ENCODE data around the gene ETFA.
"Not testable (repeated sequence)": the region's sequence is repeated elsewhere in the genome, so short reads cannot be mapped to it uniquely, and the experiment has no call there.

The ETFA gene

DNA sequence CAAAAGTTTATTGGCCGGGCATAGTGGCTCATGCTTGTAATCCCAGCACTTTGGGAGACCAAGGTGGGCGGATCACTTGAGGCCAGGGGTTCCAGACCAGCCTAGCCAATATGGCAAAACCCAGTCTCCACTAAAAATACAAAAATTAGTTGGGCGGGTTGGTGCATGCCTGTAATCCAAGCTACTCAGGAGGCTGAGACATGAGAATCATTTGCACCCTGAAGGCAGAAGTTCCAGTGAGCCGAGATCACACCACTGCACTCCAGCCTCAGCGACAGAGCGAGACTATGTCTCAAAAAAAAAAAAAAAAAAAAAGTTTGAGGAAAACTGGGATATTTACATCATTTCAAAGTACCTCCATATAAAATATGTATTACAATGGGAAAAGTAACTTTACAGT lies 40.4 kb downstream of the ETFA start:
- DNase-seq (ENCODE audit: low read depth), result no peak

GRCh38 chr15:76267077-76267476 lies 44.2 kb downstream of the ETFA start:
- DNase-seq (ENCODE audit: low read depth), result no peak

DNA sequence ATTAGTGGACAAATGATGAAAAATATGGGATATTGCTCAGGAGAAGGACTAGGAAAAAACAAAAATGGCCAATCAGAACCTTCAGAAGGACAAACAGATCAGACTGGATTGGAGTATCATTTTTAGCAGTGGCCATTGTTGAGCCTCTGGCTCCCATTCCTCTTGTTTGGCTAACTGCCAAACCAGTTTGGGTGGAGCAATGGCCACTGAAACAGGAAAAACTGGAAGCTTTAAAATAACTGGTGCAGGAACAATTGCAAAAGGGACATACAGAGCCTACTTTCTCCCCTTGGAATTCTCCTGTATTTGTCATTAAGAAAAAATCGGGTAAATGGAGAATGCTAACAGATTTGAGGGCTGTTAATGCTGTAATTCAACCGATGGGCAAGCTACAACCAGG lies 45.5 kb downstream of the ETFA start:
- DNase-seq (ENCODE audit: low read depth), result not testable (repeated sequence)

- no peak for DNase-seq (ENCODE audit: low read depth)
These were observed 50.9 kb downstream of the ETFA start for GRCh38 chr15:76260246-76260938.

DNA sequence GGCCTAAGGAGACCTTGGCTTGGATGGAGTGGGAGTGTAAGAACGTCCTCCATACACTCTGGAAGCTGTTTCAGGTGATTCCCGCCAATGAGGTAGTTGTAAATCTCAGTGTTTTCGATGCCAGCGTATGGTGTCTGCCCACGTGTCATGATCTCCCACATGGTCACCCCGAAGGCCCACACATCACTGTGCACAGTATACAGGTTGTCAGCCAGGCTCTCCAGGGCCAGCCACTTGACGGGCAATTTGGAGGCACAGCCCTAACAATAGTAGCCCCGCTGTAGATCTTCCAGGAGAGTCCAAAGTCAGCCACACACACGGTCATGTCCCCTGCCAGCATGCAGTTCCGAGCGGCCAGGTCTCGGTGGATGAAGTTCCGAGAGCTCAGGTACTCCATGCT lies 51.9 kb downstream of the ETFA start:
- DNase-seq (ENCODE audit: low read depth), result no peak

GRCh38 chr15:76258460-76258859 lies 52.8 kb downstream of the ETFA start:
- DNase-seq (ENCODE audit: low read depth), result no peak

- DNase-seq (ENCODE audit: low read depth), result no peak
These were observed 57.4 kb downstream of the ETFA start for GRCh38 chr15:76253691-76254473.

GRCh38 chr15:76252249-76252648 lies 59.0 kb downstream of the ETFA start:
- DNase-seq (ENCODE audit: low read depth), result no peak

GRCh38 chr15:76251717-76252116 lies 59.6 kb downstream of the ETFA start:
- DNase-seq (ENCODE audit: low read depth), result no peak

DNA sequence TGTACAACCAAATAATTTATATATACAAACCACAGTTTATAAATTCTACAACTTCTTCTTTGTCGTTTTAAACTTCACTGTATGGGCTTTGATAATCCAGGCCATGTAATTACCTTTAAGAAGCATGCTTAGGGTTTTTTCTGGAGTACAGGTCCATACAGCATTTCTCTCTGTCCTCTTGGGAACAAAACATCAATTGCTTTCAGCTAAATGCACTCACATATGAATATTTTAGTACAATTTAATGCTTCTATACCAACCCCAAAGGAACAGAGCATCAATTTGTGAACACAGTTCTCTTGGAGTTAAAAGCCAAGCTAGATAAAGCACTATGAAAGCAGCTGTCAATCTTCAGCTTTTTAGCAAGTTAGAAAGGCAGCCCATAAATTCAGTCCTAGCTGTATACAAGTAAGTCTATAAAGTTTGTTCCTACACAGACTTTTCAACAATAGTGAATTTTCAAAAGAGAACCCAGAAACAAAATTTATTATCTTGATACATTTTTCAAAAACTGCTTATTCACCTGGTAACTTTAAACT lies 66.1 kb downstream of the ETFA start:
- no peak for DNase-seq (ENCODE audit: low read depth)

DNA sequence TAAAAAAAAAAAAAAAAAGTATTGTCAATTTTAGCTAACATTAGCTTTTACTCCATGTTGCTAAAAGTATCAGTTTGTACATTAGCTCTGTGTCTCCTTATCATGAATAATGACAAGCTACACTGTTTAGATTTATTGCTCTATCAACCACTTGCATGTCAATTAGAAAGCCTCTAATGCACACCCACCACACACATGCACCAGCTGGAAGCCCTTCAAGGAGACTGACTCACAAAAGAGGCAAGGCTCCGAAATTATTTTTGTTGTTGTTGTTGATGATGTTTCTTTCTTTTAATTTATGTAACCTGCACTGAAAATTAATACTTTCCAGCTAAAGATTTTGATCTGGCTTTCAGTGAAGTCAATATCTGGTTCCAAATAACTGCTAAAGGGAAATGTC lies 71.5 kb downstream of the ETFA start:
- DNase-seq (ENCODE audit: low read depth), result no peak

- DNase-seq (ENCODE audit: low read depth), result no peak
These were observed 74.9 kb downstream of the ETFA start for GRCh38 chr15:76236350-76236749.

- no peak for DNase-seq (ENCODE audit: low read depth)
These were observed 76.0 kb downstream of the ETFA start for GRCh38 chr15:76235186-76235826.

GRCh38 chr15:76234337-76234889 lies 76.9 kb downstream of the ETFA start:
- no peak for DNase-seq (ENCODE audit: low read depth)

DNA sequence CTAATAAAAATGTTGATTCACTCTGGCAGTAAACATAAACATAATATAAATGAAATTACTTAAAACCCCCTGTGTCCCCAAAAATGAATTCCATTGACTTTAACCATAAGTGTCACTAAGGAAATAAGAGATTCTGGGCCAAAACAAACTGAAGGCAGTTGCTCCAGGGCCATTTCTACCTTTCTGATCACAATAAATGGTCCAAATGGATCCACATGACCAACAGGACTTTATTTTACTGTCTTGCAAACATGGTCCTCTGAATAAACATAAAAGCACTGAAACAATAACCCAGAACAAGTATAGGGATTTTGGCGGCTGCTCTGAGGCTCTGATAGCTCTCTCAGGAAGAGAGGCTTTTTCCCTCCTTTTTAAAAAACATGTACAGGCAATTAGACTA lies 77.3 kb downstream of the ETFA start:
- no peak for DNase-seq (ENCODE audit: low read depth)

DNA sequence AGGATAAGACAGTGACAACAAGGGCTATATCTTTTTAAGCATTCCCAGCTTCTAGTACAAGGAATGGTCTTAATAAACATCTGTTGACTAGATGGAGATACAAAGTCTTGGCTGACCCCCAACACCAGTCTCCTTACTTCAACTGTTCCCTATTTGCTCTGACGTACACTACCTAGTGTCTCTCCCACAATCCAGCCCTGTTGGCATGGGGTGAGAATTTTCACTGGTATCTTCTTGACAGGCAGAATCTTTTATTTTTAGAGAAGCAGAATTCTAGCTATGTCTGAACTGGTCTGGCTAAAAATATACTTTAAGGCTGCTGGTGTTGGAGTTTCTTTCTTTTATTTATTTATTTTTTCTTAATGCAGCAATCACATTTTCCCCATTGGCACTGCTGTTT lies 82.0 kb downstream of the ETFA start:
- no peak for DNase-seq (ENCODE audit: low read depth)

DNA sequence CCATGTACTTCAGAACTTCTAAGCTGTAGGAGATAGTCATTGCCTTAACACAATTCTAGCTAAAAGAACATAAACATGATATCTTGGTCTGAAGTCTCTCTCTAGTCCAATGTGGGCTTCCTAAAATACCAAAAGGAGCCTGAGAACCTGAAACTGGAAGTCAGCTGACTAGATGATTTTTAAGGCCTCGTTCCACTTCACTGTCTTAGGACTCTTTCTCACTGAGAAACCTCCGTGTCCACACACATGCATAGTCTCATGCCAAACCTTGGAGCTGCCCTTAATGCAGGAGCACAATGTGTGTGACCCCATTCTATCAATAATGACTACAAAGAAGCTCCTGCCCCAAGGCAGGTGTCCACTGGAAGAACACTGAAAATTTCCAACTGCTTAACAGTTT lies 87.7 kb downstream of the ETFA start:
- DNase-seq (ENCODE audit: low read depth), result no peak

DNA sequence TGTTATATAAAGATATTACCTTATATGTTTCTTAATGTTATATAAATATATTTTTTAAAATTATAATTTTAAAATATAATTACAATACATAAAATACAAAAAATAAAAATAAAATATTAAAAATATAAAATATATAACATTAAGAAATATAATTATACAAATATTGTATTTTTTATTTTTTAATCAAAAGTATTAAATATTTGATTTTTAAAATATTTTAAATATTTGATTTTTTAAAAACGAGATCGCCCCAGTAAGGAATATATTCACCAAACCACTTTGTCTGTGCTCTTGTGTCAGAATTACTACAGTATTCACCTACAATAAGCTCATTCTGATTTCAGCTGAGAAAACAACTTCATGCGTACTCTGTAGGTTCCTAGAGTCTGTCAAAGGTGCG lies 89.1 kb downstream of the ETFA start:
- no peak for DNase-seq (ENCODE audit: low read depth)

- no peak for DNase-seq (ENCODE audit: low read depth)
These were observed 90.0 kb downstream of the ETFA start for GRCh38 chr15:76221085-76221767.

- no peak for DNase-seq (ENCODE audit: low read depth)
These were observed 93.4 kb downstream of the ETFA start for GRCh38 chr15:76217882-76218217.

DNA sequence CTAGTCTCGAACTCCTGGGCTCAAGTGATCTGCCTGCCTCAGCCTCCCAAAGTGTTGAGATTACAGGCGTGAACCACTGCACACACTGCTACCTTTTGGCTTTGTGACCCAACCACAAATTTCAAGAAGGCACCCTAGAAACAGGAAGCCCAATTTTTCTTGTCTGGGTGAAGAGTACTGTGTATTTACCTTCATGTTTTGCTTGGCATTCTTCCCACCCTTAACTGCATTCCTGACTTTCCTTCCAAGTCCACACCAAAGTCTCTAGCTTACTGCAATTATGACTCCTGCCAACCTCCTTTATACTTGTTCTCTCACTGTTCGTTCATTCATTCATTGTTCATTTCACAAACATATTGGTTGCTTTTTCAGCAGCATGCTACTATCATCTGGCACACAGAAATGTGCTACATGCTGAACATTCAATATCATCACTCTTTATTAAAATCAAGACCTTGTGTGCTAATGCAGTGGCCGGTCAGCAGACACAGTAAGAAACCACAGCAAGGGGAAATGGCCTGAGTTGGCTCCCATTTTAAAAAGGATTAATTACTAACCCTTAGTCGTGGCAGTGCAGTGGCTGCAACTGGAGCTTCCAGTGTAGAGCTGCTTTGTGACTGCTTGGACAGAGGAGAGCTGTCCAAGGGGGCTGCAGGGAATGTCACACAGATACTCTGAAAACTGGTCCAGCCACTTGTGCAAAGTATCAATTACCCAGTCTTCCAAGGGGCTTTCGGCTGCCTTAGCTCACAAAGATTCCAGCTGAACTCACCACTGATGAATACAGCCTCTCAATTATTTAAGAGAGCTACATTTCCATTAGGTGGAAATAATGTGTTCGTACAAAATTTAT lies 94.0 kb downstream of the ETFA start:
- DNase-seq (ENCODE audit: low read depth), result no peak

All from T follicular helper cell (primary cell).